NCI-H1694 (cell line): Measurements from ENCODE around the gene COMMD8.
"Not testable (repeated sequence)": the region's sequence is repeated elsewhere in the genome, so short reads cannot be mapped to it uniquely, and the experiment has no call there.

ENCODE experiments used
- DNase-seq: peaks from one replicate; lab custom pipeline; 2025; lab: John Stamatoyannopoulos, UW

COMMD8 gene

DNA sequence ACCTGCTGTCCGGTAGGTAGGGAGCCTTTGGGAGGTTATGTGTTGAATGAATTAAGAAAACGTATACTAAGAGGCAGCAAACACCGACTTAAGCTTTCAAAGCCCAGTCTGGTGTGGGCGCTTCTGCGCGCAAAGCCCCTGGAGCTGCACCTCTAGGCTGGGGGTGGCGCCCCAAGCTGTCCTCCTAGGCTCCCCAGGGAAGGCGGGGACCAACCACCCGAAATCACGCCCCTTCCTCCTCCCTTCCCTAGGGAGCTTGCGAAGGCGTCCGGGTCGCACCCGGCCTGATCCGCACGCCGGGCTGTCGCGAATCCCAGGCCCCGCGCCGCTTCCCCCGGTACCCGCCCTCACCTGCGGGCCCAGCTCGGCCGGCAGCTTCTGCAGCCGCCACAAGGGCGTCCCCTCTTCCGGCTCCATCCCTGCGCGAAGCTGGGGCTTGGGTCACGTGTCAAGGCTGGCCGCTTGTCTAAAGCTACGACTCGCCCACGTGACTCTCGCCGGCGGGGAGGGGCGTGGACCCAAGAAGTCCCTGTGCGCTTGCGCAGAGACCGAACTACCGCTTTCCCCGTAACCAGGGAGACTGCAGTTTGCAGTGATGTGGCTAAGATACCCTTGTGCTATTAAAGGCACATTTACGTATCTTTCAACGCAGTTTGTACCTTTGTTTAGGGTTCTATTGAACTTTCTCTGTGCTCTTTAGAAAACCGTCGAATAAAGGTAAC, at the start of gene COMMD8:
TSS of gene COMMD8 (minus strand) at position 468 of the 722 bp plus-strand sequence. CDS start at position 417, 51 bp downstream.
- DNase-seq: peak; percentile 85

GRCh38 chr4:47510506-47511143, 47.1 kb upstream of the COMMD8 start:
- DNase-seq: no peak

DNA sequence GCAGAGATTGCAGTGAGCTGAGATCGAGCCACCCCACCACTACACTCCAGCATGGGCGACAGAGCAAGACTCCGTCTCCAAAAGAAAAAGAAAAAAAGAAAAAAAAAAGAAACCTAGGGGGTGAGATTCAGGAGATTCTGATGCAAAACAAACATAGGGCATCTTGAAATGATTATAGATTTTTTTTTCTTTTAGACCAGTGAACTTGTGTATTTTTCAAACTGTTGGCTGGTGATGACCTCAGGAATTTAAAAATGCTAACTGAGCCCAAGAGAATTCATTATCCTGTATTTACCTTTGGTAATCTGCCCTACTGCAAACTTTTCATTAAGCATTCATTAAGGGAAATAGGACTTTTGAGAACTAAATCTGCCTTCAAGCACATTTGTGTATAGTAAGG, 42.2 kb upstream of the COMMD8 start:
- DNase-seq: no peak

DNA sequence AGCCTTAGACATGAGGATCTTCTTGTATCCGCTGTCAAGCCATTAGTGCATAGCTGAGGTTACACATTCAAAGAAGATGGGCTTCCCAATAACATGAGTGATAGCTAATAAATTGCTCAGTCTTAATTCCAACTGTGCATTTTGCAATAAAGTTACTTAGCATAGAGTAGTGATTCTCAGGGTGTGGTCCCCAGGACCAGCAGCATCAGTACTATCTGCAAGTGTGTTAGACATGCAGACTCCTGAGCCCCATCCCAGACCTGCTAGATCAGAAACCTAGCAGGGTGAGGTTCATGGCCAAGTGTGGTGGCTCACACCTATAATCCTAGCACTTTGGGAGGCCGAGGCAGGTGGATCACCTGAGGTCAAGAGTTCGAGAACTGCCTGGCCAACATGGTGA, 41.6 kb upstream of the COMMD8 start:
- DNase-seq: no peak

- DNase-seq: no peak
Measured at GRCh38 chr4:47500776-47501175, 37.3 kb upstream of the COMMD8 start.

GRCh38 chr4:47499700-47500099, 36.2 kb upstream of the COMMD8 start:
- no peak for DNase-seq

- no peak for DNase-seq
Measured at GRCh38 chr4:47498899-47499298, 35.4 kb upstream of the COMMD8 start.

- no peak for DNase-seq
Measured at GRCh38 chr4:47494124-47494430, 30.6 kb upstream of the COMMD8 start.

DNA sequence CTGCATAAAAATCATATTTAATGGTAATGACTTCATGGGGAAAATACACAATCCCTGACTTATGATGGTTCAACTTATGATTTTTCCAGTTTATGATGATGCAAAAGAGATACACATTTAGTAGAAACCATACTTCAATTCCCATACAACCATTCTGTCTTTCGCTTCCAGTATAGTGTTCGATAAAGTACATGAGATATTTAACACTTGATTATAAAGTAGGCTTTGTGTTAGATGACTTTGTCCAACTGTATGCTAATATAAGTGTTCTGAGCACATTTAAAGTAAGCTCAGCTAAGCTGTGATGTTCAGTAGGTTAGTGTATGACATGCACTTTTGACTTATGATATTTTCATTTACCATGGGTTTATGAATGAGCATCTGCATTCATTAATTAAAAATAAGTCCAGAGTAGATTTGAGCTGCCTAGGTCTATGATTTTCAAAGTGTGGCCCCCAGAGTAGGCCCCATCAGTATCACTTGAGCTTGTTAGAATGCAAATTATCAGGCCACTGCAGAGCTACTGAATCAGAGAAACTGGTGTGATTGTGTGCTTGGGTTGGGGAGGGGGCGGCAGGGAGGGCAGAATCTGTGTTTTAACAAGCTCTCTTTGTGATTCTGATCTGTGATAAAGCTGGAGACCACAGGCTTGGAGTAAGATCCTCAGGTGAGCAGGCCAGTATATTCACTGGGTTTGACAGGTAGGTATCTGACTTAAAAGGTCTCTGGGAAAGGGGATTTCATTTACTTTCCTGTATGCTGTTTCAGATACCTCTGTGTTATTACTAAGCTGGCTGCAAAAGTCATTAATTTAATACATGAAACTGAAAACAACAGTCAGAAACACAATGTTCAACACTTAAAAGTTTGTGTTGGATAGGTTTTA, 30.0 kb upstream of the COMMD8 start:
- DNase-seq: no peak

DNA sequence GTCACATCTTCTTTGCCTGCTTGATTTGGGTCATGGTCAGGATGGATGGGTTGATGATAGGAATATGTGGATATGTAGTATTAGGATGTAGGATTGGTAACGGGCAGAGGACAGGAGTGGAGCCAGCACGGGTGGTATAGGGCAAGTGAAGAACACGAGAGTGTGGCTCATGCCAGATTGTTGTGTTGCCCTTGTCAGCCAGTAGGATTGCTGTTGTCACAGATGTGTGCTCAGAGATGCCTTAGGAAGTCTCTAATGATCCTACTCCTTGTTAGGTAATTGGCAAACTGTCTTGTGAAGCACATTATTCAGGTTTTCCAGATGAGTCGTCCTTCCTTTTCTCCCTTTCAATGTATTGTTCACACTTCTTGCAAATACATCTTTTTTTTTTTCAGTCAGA, 27.0 kb upstream of the COMMD8 start:
- no peak for DNase-seq

DNA sequence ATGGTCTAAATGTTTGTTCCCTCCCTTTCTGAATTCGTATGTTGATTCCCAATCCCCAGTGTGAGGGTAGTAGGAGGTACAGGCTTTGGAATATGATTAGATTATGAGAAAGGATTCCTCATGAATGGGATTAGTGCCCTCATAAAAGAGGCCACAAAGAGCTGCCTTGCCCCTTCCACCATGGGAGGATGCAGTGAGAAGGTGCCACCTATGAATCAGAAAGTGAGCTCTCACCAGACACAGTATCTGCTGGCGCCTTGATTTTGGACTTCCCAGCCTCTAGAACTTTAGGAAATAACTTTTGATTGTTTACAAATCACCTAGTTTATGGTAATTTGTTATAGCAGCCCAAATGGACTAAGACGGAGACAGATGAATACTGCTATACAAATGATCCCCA, 25.2 kb upstream of the COMMD8 start:
- no peak for DNase-seq

GRCh38 chr4:47486727-47487126, 23.2 kb upstream of the COMMD8 start:
- not testable (repeated sequence) for DNase-seq

- no peak for DNase-seq
Measured at GRCh38 chr4:47486231-47486673, 22.8 kb upstream of the COMMD8 start.

DNA sequence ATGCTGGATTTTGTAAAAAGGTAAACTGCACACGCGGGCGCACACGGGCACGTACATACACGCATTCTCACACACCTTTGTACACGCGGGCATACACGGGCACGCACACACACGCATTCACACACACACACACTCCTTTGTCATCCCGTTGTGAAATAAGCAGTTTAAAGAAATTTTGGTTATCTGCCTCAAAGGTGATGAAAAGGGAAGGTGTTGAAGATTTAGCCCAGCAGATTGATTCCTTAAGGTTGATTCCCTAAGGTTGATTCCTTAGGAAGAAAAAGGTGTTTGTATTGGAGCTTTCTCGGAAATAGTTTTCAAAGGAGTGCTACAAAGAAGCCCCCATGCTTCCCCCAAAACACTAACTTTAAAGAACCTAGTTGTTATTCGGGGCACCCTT, 22.3 kb upstream of the COMMD8 start:
- DNase-seq: no peak

DNA sequence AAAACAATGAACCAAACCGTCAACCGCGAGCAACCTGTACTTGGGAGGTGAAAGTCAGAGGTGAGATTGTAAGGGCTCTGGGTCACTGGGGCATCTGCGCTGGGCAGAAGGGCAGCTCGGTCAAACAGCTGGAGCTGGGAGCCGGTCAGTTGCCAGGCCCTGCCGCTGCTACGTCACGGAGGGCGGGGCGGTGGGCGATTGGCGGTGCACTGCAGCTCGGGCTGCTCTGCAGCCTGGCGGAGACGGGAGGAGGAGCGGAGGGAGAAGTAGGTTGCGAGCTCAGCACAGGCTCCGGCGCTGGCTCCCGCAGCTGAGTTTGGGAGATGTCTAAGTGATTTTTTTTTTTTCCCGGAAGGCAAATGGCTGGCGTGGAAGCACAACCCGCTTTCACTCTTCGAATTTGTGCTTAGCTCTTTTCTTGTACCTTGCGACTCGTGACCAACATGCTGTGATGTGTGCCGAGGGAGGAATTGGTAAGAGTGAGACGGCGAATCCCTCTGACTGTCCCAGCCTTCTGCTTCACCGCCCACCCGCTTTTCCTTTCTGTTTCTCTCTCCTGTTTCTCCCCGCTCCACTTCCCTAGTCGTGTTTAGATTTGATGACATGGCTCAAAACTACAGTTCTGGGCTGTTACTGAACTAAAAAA, 21.7 kb upstream of the COMMD8 start, which contains the start of gene ATP10D:
TSS of gene ATP10D (plus strand) at position 229 of the 646 bp plus-strand sequence. CDS start 27,266 bp downstream, outside the sequence.
- DNase-seq: peak; percentile 33

DNA sequence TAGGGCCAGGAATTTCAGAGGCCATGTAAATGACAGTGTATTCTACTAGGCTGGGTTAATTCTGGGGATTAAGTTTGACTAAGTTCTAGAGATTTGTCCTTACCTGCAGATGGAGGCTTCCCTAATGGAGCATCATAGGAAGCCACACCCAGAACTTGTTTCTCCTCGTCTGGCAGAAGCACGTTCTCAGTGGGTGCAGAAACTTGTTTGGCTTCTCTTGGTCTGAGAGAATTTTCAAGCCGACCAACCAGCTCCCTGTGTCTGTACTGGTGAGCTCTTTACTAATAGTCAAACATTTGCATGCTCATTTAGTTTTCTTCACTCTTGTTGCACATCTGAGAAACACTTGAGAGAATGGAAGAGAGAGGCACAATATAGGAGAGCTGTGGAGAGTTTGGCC, 20.7 kb upstream of the COMMD8 start:
- no peak for DNase-seq

DNA sequence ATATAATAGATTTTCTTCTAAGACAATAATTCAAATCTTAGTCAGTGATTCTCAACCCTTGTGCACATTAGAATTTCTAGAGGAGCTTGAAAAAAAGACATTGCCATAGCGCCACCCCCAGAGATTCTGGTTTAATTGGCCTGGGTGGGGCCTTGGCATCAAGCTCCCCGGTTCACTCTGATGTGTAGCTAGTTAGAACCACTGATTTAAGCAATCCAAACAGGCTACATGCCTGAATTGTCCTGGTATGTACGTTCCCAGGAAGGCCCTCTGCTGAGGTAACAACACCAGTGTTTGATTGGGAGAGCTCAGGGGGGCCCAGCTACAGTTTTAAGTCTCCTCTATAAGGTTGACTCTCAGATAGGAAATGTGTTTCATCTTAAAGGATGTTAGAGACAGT, 20.2 kb upstream of the COMMD8 start:
- no peak for DNase-seq

- DNase-seq: no peak
Measured at GRCh38 chr4:47482326-47482725, 18.8 kb upstream of the COMMD8 start.

GRCh38 chr4:47478804-47479203, 15.3 kb upstream of the COMMD8 start:
- DNase-seq: no peak

DNA sequence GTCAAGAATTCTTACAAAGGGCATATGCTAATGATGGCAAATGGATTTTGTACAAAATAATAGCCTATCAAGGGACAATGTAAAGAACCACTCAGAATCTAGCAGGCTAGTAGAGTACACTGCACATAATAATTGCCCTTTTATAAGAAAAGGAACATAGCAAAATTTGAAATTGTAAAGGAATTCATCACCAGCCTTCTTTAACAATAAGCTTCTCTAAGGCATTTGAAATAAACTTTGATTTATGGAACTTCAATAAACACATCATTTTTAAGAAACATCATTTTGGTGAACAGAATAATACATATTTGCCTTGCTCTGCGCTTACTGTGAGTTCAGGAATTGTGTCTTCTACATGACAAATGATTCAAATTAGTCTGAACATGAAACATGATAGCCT, 11.9 kb upstream of the COMMD8 start:
- DNase-seq: no peak

GRCh38 chr4:47474799-47475198, 11.3 kb upstream of the COMMD8 start:
- DNase-seq: no peak

DNA sequence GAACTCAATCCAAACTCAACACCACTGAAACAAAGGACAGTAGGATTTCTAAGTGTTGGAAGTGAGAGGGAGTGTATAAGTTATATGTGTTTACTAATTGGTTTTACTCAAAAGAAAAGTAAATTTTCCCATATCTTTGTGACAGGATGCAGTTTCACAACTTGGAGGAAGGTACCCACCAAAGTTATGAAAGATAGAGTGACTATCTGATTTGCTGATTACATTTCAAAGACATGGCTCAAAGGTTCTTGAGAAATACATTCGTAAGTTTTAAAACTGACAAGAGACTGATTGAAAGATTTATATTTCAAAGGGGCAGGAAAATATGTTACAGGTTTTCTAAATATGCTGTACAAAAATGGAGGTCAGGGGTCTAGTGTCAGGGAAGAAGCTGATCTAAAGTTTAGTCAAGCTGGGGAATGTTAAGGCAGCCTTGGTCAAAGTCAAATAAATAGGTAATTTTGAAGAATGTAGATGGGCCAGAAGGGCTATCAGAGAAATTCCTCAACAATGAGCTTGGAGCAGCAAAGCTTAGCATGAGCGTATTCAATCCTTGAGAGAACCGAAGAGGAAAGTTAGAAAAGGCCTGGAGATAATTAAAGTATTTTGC, 9.7 kb upstream of the COMMD8 start:
- no peak for DNase-seq
